ENCODE data around the gene SIGLEC10.

- TF ChIP-seq CTCF (IDR thresholded peaks at IDR 0.05 in 4 of 5, conservative IDR thresholded peaks at IDR 0.05 in 1 of 5) (no peak), POLR2A (IDR thresholded peaks at IDR 0.05) (no peak)
Measured at GRCh38 chr19:51458051-51458645, 40.7 kb upstream of the SIGLEC10 start, which contains the start of gene SIGLEC8.

Measured in gastrocnemius medialis (tissue), 4 donors.